Colonic mucosa (tissue), 4 donors: ENCODE measurements around the gene IGF2R. TPM values are rescaled to one million over a fixed set of nuclear protein-coding genes. Genes with fewer than 3 reads are reported as not detected.

ENCODE experiments used
- DNase-seq: peaks from one replicate; pipeline ENCODE4 v3.0.0-alpha.2; 2020
- H3K27ac ChIP-seq: fragments of 200-600 bp; one replicate; pipeline ENCODE4 v1.8.0; 2021
- H3K27me3 ChIP-seq: fragments of 200-600 bp; one replicate; pipeline ENCODE4 v1.8.0; 2021
- H3K36me3 ChIP-seq: fragments of 200-600 bp; one replicate; pipeline ENCODE4 v1.8.0; 2021
- H3K4me1 ChIP-seq: fragments of 200-600 bp; one replicate; pipeline ENCODE4 v1.8.0; 2021; ENCODE audit warnings: mild to moderate bottlenecking
- H3K4me3 ChIP-seq: fragments of 200-600 bp; one replicate; pipeline ENCODE4 v1.8.0; 2021
- H3K9ac ChIP-seq, 2 donors: one replicate each; pipeline ENCODE4 v1.7.0; 2013; ENCODE audit warnings: control low read depth in 2 of 2, low read depth in 2 of 2, low read length in 2 of 2
- H3K9me3 ChIP-seq: fragments of 200-600 bp; one replicate; pipeline ENCODE4 v1.8.0; 2021
- CTCF ChIP-seq: fragments of 200-600 bp; IDR thresholded peaks from one replicate; pipeline ENCODE4 v1.8.0; 2022; ENCODE audit warnings: antibody characterized with exemption, mild to moderate bottlenecking
- intact Hi-C: fragments of 100-400 bp; cut with DNase I; formaldehyde crosslinking; loops from one replicate; pipeline ENCODE4 v1.14.1; 2022
- total RNA-seq, 2 donors: library from RNA; stranded (reverse); fragmentation: NEBNext Ultra II Directional in 1 of 2; extraction: Animal tissue kit (Norgen Biotek cat#: 25700) in 1 of 2; gene quantifications; one replicate each; pipeline ENCODE4 v1.2.1, GENCODE V29; 2021
- donor health status: healthy.
- donor health status: DM: no; HTN: no; CAD: no.
- donor health status: DM: no; HTN: no; CAD: no.

The IGF2R gene
- total RNA-seq, 2 donors from 2014 or later: 73.8 to 84.4 TPM

- Histone ChIP-seq H3K27me3 (no peaks in the 10 kb centered on the region), H3K4me1 (no peaks in the 10 kb centered on the region), H3K36me3 (no peaks in the 10 kb centered on the region), H3K27ac (no peak overlapping the region), H3K4me3 (no peak overlapping the region), H3K9ac (no peak overlapping the region), H3K9me3 (no peaks in the 10 kb centered on the region)
- TF ChIP-seq CTCF: no peak
- intact Hi-C loops: no loop called here
- DNase-seq: no peak
Measured at GRCh38 chr6:159931846-159932245, 37.0 kb upstream of the IGF2R start.

GRCh38 chr6:159933077-159933476 is 35.8 kb upstream of the IGF2R start:
- no peak for TF ChIP-seq CTCF
- intact Hi-C loops: no loop called here

GRCh38 chr6:159934181-159934580 is 34.7 kb upstream of the IGF2R start:
- intact Hi-C loops: no loop called here
- no peak overlapping the region for H3K9ac ChIP-seq
- H3K27me3 ChIP-seq: no peaks in the 10 kb centered on the region
- no peaks in the 10 kb centered on the region for H3K9me3 ChIP-seq
- TF ChIP-seq CTCF: no peak
- H3K4me1 ChIP-seq: no peaks in the 10 kb centered on the region
- no peak for DNase-seq
- H3K4me3 ChIP-seq: no peak overlapping the region
- no peak overlapping the region for H3K27ac ChIP-seq
- no peaks in the 10 kb centered on the region for H3K36me3 ChIP-seq

More at GRCh38 chr6:159933077-159933476, 35.8 kb upstream of the IGF2R start:
- Histone ChIP-seq H3K36me3 (no peaks in the 10 kb centered on the region), H3K27ac (no peak overlapping the region), H3K9ac (no peak overlapping the region), H3K4me3 (no peak overlapping the region), H3K4me1 (no peaks in the 10 kb centered on the region), H3K27me3 (no peaks in the 10 kb centered on the region), H3K9me3 (no peaks in the 10 kb centered on the region)
- DNase-seq: no peak

GRCh38 chr6:159935065-159935464 is 33.8 kb upstream of the IGF2R start:
- no peaks in the 10 kb centered on the region for H3K36me3 ChIP-seq
- H3K27ac ChIP-seq: no peak overlapping the region
- intact Hi-C loops: no loop called here
- H3K4me1 ChIP-seq: no peaks in the 10 kb centered on the region
- H3K27me3 ChIP-seq: no peaks in the 10 kb centered on the region
- H3K9me3 ChIP-seq: no peaks in the 10 kb centered on the region
- TF ChIP-seq CTCF: no peak
- no peak for DNase-seq
- H3K4me3 ChIP-seq: no peak overlapping the region
- H3K9ac ChIP-seq: no peak overlapping the region

- Histone ChIP-seq H3K36me3 (no peaks in the 10 kb centered on the region), H3K27me3 (no peaks in the 10 kb centered on the region), H3K4me3 (no peak overlapping the region), H3K4me1 (no peaks in the 10 kb centered on the region), H3K27ac (no peak overlapping the region), H3K9ac (no peak overlapping the region), H3K9me3 (no peaks in the 10 kb centered on the region)
- intact Hi-C loops: no loop called here
- no peak for TF ChIP-seq CTCF
- no peak for DNase-seq
Measured at GRCh38 chr6:159935633-159936032, 33.2 kb upstream of the IGF2R start.

- no peak for DNase-seq
- no peak for TF ChIP-seq CTCF
- intact Hi-C loops: no loop called here
- Histone ChIP-seq H3K9me3 (no peaks in the 10 kb centered on the region), H3K36me3 (no peaks in the 10 kb centered on the region), H3K4me3 (no peak overlapping the region), H3K9ac (no peak overlapping the region), H3K27me3 (no peaks in the 10 kb centered on the region), H3K27ac (no peak overlapping the region), H3K4me1 (no peaks in the 10 kb centered on the region)
Measured at GRCh38 chr6:159939591-159940016, 29.3 kb upstream of the IGF2R start.
